Astrocyte (in vitro differentiated cells and primary cell): ENCODE results near the gene BRINP1.
"Not testable (repeated sequence)": the region's sequence is repeated elsewhere in the genome, so short reads cannot be mapped to it uniquely, and the experiment has no call there.

ENCODE experiments used
- CTCF ChIP-seq: IDR thresholded peaks from 2 replicates; pipeline ENCODE4 v1.5.1; 2011; ENCODE audit warnings: low read depth, mild to moderate bottlenecking, inconsistent platforms, low read length, moderate library complexity; ENCODE audit not compliant: insufficient read depth
- EZH2 ChIP-seq: IDR thresholded peaks from 2 replicates; pipeline ENCODE4 v1.6.1; 2012; ENCODE audit warnings: mild to moderate bottlenecking, low read length, inconsistent platforms; ENCODE audit not compliant: insufficient read depth

GRCh38 chr9:119169222-119169621 lies 200.0 kb downstream of the BRINP1 start:
- TF ChIP-seq CTCF, EZH2: not testable (repeated sequence)
